Stimulated activated CD8-positive, alpha-beta memory T cell treated with anti-CD3 and anti-CD28 coated beads, Interleukin-12 subunit alpha, Interleukin-12 subunit beta, amount 100 ng/mL, for 1 hour (primary cell): ENCODE data around the gene SDR39U1.

Source experiments
- DNase-seq: peaks from one replicate; pipeline ENCODE4 v3.0.0-alpha.2; 2020; ENCODE audit warnings: low read depth

SDR39U1 gene

DNA sequence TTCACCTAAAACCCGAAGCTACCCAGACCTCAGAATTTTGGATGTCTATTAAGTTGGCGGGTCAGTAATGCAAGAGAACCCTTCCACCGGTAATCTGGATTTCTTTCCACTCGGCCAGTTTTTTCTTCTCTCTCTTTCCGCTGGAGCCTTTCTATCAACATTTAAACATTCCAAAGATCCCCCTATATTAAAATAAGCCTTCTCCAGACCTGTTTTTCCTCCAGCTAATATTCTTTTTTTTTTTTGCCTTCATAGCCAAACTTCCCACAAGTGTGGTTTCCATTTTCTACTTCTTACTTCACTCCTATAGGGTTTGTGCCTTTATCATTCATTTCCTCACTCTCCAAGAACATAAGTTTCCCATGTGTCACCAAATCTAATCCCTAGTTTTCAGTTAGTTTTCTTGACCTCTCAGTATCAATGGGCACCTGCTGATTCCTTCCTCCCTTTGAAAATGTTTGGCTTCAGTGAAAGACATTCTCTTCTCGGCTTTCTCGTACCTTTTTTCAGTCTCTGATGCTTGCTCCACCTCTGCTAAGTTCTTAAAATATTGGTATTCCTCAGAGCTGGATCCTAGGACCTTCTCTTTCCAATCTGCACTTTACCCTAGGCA lies 583 bp upstream of the SDR39U1 start:
- DNase-seq = no peak

DNA sequence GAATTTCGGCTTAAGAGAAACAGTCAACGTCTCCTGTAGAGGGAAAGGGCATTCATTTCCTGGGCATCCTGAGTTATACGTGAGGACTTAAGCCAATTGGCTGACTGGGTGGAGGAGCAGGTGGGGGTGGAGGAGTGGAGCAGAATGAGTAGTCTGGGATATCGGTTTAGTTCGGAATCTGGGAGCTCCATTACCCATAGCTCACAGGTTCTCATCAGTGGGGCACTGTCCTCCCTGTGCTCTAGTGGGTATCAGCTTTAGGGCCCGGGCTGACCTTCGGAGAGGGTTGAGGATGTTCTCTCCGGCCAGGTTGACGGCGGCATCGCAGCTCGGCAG lies 704 bp downstream of the SDR39U1 start:
- no peak for DNase-seq

GRCh38 chr14:24441485-24441884 lies 1.1 kb downstream of the SDR39U1 start:
- no peak for DNase-seq

GRCh38 chr14:24440606-24441399 lies 1.8 kb downstream of the SDR39U1 start:
- no peak for DNase-seq

DNA sequence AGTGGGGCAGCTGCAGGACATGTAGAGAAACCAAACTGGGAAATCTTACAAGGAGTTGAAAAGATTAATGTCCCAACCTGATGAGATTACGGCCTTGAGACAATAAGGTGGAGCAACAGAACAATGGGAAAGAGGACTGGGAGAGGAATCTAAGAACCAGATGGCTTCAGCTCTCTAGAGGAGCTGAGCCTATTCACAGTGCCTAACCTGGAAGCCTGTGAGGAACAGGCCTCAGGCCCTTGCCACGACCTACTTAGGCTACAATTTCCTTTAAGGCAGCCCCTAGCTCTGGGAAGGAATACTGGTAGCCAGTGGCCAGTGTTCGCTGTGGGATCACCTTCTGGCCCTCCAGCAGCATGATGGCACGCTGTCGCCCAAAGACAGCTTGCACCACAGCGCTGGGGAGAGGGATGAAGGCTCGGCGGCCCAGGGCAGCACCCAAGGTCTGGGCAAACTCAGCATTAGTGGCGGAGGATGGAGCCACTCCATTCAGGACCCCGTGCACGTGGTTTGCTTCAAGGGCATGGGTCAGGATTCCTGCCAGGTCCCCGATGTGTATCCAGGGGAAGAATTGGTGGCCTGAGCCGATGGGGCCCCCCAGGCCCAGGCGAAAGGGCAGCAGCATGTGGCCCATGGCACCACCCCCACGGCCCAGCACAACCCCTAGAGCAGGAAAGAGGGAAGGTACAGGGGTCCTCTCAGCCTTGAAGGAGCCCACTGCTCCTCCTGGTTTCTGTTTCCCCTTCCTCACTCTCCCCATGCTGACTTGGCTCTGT lies 2.6 kb downstream of the SDR39U1 start:
- no peak for DNase-seq

- no peak for DNase-seq
Observed at GRCh38 chr14:24439257-24439656, 3.3 kb downstream of the SDR39U1 start.

GRCh38 chr14:24438223-24439097 lies 4.1 kb downstream of the SDR39U1 start:
- no peak for DNase-seq

GRCh38 chr14:24437736-24438067 lies 4.9 kb downstream of the SDR39U1 start:
- no peak for DNase-seq

DNA sequence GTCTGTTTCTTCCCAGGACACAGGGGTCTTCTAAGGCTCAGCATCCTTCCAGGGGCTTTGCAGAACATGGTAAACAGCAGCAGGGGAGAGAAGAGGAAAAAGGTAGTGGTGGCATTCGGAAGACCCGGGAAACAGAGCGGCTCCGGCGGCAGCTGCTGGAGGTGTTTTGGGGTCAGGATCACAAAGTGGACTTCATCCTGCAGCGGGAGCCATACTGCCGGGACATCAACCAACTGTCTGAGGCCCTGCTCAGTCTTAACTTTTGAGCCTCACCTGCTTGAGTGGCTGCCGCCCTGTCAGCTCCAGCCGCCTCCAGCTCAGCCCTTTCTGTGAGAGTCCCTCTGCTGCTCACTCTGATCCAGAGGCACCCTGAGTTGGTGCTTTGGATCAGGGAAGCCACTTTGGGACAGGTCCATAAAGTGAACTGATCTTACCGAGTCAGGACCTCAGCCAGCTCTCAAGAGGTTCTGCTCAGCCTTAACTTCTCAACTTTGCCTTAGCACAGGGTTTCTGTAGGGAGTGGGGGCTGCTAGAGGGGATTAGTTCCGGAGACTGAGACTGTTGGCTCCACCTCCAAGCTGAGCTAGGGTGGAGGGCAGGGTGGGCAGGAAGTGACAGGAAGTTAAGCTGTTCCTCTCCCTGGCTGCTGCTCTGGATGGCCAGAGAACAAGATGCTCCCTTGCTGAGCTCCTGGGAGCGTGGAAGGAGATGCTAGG lies 5.4 kb downstream of the SDR39U1 start:
- no peak for DNase-seq

GRCh38 chr14:24436355-24437019 lies 6.1 kb downstream of the SDR39U1 start:
- DNase-seq = no peak

GRCh38 chr14:24435998-24436354 lies 6.6 kb downstream of the SDR39U1 start:
- DNase-seq = no peak

DNA sequence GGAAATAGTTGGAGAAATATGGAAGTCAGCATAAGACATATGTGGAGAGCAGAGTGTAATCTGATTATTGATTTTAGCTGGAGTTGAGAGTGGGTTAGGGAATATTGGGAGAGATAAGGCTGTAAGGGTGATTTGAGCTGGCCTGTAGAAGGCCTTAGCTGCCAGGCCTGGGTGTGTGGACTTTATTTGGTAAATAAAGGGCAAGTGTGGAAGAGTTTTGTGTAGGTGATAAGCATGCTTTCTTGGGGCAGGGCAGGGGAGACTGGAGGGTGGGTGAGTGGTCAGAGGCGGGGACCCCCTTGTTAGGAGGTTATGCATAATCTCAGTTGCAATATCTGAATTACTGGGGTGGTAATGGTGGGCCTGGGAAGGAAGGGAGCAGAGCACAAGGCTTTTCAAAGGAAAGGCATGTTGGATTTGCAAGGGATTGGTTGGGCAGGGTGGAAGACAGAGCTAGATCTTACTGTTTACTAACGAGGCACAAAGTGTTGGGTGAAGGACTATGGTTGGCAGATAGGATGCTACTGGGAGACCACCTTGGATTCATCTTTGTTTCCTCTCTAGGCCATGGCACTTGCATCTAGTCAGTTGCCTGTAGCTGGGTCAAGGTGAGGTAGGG lies 7.3 kb downstream of the SDR39U1 start:
- no peak for DNase-seq

DNA sequence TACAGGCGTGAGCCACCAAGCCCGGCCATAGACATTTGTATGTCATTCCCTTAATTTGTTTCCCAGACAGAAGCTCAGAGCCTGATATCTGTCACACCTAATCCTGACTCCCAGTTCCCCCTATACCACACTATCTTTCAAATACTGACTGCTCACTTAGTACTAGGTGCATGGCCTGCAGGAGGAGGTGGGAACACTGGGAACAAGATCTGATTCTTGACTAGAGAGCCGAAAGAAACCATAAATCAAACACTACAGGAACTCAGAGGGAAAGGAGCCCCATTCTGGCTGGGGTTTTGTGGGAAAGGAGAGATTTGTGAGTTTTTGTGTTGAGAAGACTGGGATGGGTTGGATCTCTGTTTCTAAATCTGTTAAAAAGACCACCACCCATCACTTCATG lies 7.9 kb downstream of the SDR39U1 start:
- DNase-seq = no peak

GRCh38 chr14:24434036-24434435 lies 8.5 kb downstream of the SDR39U1 start:
- DNase-seq = no peak

GRCh38 chr14:24432259-24433131 lies 10.1 kb downstream of the SDR39U1 start:
- DNase-seq = no peak

GRCh38 chr14:24431569-24432258 lies 10.9 kb downstream of the SDR39U1 start:
- DNase-seq = peak; percentile 85

- DNase-seq = peak; percentile 32
Observed at GRCh38 chr14:24430682-24431568, 11.7 kb downstream of the SDR39U1 start.

GRCh38 chr14:24430143-24430681 lies 12.4 kb downstream of the SDR39U1 start:
- no peak for DNase-seq
